Measurements from ENCODE around the gene RCCD1.

RCCD1 gene

DNA sequence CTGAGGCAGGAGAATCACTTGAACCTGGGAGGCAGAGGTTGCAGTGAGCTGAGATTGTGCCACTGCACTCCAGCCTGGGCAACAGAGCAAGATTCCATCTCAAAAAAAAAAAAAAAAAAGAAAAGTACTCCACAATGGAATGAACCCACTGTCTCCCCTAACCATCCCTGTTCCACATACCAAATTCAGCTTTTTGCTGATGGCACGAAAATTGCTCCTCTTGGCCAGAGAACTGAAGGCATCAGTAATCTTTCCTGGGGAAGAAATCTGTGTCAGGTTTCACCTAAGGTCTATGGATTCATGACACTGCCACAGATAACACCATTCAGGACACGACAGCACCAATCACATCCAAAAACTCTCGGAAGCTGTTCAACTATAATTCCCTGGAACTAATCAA lies 46.5 kb downstream of the RCCD1 start:
- DNase-seq (ENCODE audit: low spot score in 2 of 2): no peak
- Histone ChIP-seq H3K4me3 (no peak overlapping the region), H3K27me3 (ENCODE audit: low read depth) (no peaks in the 10 kb centered on the region), H3K9me3 (no peaks in the 10 kb centered on the region), H3K36me3 (replicated peaks) (peaks cover 48% of the 10 kb centered on the region), H3K4me1 (no peaks in the 10 kb centered on the region)
- in situ Hi-C loops (cut with MboI; ENCODE audit: low sequenced_read_pairs): no loop called here

GRCh38 chr15:91007266-91007665 lies 52.6 kb downstream of the RCCD1 start:
- Histone ChIP-seq H3K36me3 (replicated peaks) (peaks cover 37% of the 10 kb centered on the region), H3K27me3 (ENCODE audit: low read depth) (no peaks in the 10 kb centered on the region), H3K4me1 (no peaks in the 10 kb centered on the region), H3K4me3 (no peak overlapping the region), H3K9me3 (no peaks in the 10 kb centered on the region)
- no peak for DNase-seq (ENCODE audit: low spot score in 2 of 2)
- in situ Hi-C loops (cut with MboI; ENCODE audit: low sequenced_read_pairs): no loop called here

All from HAP-1 (cell line).